MV-4-11 (cell line): Measurements from ENCODE around the gene TMC6.
A peak's percentile ranks its signal among the peaks of the same experiment; 100 is the strongest.

Experiments
- DNase-seq: peaks from one replicate; lab custom pipeline; 2025; lab: John Stamatoyannopoulos, UW

Gene TMC6

DNA sequence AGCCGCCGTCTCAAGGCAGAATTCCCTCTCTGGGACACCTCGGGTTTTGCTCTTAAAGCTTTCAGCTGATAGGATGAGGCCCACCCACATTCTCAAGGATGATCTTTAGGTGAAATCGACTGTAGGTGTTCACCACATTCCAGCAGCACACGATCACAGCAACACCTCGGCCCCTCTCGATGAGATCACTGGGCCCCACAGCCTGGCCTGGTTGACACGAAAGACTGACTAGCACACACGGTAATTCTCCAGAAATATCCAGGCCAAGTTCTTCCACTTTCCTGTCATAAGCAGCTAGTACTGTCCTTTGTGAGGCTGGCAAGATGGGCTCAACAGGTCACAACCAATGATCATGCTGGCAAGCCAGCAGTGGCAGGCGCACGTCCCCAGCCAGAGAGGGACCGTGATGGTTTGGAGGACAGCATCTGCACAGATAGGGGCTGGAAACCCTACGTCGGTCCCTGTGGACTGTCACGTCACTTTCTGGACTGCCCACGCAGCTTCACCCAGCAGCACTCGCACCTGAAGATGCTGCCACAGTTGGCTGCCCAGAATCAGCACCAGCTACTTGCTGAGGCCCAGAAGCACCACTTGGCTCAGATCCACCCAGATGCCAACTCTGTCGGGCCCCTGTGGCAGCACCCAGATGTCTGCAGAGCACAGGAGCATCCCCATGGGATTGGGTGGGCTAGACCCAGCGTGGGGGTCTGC is 17.4 kb downstream of the TMC6 start:
- no peak for DNase-seq

DNA sequence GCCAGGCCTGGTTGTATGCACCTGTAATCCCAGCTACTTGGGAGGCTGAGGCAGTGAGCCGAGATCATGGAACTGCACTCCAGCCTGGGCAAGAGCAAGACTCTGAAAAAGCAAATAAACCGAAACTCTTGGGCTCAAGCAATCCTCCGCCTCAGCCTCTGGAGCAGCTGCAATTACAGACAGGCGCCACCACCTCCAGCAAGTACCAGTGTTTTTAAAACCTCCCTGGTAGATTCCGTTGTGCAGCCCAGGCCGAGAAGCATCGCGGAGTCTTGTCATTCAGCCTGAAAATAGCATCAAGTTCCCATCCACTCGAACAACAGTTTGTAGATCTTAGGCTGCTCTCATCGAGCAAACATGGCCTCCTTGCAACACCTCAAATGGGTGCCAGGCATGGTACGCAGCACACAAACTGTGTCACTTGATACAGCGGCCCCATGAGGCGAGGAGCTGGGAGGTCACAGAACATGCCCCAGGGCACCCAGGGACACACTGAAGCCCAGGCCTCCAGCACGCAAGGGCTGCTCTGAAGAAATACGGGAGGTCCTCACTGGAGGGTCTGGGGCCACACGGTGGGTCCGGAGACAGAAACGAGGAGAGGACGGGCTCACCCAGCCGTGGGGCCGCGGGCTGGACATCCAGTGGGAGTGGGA is 18.1 kb downstream of the TMC6 start:
- no peak for DNase-seq

DNA sequence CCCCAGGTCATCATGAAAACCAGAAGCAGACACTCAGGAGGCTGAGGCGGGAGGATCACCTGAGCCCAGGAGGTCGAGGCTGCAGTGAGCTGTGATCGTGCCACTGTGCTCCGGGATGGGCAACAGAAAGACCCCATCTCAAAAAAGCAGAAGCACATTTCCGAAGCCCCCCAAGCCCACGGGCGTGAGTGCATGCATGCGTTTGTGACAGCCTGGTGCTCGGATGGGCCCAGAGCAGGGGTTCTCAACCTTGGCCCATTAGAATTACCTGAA is 19.1 kb downstream of the TMC6 start:
- DNase-seq = no peak

DNA sequence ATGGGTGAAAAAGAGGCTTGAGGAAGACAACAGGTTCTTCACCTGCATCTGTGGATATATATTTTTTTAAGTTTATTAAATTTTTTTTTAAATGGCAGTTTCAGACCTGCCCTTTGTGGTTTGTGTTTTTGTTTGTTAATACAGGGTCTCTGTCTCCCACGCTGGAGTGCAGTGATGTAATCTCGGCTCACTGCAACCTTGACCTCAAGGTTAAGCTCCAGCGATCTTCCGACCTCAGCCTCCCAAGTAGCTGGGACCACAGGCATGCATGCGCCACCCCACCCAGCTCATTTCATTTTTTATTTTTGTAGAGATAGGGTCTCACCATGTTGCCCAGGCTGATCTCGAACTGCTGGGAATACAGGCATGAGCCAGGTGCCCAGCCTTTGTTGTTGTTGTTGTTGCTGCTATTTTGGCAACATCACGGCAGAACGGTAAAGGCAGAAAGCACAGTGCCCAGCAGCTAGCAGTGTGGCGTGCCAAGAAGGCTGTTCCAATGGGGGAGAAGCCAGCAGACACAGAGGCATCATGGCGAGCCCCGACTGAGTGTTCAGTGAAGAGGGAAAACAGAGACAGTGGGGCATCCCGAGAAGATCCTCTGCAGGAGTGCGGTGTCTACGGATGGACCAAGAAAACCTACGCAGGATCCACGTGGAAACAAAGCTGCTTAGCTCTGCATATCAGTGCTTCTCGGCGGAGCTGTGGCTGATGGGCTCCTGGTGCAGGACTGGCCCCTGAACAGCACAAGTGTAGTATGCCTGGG is 19.6 kb downstream of the TMC6 start:
- DNase-seq = no peak

DNA sequence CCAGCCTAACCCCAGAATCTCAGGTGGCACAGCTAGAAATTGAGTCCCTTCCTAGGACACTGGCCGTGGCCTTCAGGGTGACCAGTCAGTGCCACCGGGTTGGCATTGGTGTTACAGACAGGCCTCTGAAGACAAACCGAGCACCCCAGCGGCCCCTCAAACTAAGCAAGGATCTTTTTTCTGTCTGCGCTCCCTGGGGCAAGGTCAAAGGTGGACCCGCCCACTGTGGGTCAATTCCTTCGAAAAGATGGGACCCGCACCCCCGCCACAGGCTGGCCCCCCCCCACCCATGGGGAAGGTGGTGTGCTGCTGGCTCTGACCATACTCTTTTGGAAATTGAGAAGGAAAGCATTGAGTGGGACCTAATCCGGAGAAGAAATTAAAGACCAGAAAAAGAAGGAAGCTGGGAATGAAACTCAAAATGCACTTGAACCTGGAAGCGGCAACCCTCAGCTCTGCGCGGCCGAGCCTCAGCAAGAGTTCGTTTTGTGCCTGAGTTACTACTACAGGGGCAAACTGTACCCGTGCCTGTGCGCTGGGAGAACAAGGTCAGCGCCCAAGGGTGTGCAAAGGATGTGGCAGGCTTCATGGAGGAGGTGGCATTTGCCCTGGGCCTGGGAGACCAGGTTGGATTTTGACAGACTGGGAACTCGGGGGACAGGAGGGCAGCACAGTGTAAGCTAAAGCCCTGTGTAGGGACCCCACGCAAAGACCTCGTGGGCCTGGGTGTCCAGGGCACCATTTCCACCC is 20.4 kb downstream of the TMC6 start:
- DNase-seq = no peak

DNA sequence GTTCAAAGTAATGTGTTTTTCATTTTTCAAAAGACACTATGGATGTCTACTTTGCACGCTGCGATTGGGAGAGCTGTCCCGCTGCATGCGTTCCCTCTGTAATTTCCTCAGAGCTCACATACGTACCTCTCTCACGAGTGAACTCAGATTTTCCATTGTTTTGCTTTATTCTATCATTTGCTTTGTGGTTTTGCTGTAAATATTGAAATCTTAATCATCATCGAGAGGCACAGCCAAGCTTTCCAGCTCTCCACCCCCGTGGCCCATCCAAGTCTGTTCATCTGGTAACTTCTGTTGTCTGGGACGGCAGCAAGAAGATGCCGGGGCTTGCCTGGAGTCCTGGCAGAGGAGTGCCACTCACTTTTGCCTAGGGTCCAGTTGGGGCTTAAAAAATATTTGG is 21.1 kb downstream of the TMC6 start:
- DNase-seq = no peak

DNA sequence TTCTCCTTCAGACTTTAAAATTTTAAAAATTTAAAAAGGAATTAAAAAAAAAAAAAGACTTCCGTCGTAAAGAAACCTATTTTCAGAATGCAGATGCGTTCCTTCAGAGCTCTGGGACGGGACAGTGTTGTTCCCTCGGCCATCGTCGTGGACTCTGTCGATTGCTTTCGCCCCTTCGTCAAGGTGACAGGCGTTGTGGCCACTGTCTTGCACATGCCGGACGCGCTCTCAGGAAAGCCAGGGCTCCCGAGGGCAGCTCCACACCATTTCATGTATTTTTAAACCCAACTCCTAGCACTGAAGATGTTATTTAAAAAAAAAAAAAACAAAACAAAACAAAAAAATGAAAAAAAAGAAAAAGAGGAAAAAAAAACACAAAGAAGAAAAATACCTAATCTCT is 22.3 kb downstream of the TMC6 start:
- no peak for DNase-seq

DNA sequence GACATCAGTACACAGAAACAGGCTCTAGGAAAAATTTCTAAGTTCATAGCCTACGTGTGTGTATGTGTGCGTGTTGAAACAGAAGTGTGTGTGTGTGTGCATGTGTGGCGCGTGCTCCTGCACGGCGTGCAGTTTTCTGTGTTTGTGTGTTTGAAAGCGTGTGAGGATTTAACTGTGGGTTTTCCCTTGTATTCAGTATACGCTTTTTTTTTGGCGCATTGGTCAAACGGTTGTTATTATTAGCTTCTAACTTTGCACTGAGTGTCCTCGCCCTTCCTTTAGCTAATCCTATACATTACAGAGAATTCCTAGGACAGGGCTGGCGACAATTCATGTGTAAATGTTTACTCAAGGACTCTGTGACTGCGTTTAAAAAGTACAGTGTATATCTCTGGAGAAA is 23.0 kb downstream of the TMC6 start:
- DNase-seq = no peak

DNA sequence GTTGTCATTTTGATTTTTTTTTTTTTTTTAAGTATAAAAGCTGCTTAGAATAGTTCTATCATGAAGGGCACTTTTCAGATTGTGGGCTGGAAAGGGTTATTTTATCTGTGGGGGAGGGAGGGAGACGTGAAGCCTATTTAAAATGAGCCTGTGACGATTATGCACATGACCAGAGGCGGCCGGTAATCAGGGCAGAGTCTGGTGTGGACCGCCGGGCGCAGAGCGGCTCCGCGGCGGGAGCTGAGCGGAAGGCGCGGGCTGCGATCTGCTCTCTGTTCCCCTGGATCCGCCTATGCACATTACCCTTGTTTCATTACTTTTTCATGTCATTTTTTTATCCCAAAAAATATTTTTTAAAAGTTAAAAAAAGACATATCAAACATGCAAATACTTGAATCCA is 23.5 kb downstream of the TMC6 start:
- DNase-seq = no peak

DNA sequence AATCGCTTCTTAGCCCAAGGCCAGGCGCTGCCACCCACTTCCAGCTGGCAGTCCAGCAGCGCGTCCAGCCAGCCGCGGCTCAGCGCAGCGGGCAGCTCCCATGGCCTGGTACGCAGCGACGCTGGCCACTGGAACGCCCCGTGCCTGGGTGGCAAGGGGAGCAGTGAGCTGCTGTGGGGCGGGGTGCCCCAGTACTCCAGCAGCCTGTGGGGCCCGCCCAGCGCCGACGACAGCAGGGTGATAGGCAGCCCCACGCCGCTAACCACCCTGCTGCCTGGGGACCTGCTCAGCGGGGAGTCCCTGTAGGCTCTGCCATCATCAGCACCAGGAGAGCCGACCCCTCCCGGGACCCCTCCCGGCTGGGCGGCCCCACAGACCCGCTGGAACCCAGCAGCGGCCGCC is 24.0 kb downstream of the TMC6 start:
- DNase-seq = no peak

DNA sequence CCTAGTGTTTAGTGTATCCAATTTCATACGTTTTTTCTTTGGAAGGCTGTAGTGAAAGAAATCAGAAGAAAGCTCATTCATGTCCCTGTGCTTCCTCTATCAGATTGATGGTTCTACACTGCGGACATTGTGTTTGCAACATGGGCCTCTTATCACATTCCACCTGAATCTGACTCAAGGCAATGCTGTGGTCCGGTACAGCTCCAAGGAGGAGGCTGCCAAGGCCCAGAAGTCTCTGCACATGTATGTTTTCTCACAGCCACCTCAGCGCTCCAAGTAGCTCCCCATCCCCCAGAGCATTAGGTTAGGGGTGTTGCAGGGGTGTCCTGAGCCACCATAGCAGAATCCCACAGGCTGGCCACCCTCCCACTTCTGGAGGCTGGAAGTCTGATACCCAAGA is 25.2 kb downstream of the TMC6 start:
- DNase-seq = no peak

DNA sequence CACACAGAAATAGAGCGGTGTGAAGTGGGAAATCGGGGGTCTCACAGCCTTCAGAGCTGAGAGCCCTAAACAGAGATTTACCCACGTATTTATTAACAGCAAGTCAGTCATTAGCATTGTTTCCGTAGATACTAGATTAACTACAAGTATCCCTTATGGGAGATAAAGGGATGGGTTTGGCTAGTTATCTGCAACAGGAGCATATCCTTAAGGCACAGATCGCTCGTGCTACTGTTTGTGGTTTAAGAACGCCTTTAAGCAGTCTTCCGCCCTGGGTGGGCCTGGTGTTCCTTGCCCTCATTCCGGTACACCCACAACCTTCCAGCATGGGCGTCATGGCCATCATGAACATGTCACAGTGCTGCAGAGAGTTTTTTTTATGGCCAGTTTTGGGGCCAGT is 27.0 kb downstream of the TMC6 start:
- DNase-seq = no peak

DNA sequence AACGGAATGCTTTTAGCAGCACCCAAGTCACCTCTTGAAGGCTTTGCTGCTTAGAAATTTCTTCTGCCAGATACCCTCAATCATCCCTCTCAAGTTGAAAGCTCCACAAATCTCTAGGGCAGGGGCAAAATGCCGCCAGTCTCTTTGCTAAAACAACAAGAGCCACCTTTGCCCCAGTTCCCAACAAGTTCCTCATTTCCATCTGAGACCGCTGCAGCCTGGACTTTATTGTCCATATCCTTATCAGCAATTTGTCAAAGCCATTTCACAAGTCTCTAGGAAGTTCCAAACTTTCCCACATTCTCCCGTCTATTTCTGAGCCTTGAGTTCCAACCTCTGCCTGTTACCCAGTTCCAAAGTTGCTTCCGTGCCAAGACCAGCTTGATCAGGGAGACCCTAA is 27.4 kb downstream of the TMC6 start:
- DNase-seq = no peak

DNA sequence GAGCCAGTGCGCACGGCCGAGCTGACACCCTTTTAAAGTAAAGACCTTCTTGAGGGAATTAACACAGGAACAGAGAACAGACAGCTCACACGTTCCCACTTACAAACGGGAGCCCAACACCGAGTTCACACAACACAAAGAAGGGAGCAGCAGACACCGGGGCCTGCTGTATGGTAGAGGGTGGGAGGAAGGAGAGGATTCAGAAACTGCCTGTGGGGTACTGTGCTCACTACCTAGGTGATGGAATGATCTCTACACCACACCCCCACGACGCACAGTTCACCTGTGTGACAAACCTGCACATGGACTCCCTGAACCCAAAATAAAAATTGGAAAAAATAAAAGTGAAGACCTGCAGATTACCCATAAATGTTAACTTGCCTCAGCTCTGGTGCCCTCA is 32.5 kb downstream of the TMC6 start:
- no peak for DNase-seq

DNA sequence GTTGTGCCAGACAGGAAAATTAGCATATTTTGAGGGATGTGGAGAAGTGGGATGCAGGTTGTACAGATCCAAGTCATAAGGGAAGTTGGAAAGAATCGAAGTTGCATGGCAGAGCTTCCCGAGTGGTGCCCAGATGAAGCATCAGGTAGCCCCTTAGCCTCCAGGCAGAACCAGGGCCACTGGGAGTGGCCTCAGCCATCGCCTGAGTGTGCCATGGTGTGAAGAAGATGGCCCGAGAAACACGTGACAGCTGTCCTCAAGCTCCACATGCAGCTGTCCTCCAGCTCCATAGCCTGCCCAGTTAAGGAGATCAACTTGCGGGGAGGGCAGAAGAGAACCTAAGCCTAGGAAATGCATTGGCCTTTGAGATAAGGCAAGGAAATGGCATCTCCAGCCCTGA is 33.5 kb downstream of the TMC6 start:
- no peak for DNase-seq

DNA sequence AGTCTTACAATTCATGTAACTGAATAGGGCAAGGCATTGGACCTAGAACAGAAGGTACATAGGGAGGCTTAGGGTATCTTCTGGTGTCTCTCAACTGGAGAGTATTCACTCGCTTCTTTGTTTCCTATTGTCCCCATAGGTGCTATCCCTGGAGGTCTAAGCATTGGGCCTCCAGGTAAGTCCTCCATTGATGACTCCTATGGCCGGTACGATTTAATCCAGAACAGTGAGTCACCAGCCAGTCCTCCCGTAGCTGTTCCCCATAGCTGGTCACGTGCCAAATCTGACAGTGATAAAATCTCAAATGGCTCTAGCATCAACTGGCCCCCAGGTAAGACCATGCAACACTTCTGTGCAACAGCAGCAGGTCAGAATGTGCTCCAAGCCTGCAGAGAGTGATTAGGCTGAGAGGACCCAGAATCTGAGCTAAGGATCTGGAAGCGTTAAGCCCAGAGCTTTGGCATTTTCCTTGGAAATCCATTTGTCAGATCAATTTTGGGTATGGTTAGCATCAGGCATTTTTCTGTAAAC is 35.7 kb downstream of the TMC6 start:
- DNase-seq = no peak

DNA sequence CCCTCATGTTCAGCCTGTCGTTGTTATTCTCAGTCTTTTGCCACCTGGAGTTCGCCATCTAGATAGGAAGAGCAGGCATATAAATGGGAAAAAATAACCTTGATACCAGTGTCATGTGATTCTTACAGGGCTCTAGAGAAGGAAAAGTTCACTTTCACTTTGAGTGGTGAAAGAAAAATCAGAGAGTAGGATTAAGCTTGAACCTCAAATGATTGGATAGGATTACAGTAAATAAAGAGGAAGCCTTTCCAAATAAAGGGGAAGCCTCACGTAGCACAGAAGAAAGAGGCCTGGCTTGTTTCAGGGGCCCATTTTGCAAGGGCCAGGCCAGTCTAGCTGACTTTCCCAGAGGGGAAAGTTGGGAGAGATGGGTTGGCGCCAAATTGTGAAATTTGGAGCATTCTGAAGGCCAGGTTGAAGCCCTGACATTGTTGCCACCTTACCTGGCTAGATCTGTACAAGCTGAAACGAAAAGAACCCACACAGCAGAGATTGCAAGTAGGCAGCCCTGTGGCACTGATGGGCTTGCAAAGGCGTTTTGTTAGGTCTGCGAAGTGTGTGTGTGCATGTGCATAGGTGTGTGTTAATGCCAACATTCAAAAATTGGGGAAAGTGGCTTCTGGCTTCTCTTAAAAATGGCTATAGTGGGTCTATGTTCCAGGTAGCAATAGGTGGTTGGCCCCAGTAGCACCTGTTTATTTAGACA is 38.8 kb downstream of the TMC6 start:
- peak; percentile 51 for DNase-seq

DNA sequence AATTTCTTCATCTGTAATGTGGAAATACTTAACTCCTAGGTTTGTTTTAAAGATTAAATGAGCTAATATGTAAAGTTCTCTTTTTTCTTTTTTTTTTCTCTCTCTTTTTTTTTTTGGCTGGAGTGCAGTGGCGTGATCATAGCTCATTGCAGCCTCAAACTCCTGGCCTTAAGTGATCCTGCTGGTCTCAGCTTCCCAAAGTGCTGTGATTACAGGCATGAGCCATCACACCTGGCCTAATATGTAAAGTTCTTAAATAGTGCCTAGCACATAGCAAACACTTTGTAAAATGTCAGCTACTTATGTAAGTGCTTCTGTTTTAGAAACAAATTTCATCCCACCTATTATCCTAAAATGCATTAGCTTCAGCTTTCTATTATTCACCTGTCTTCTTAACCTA is 40.0 kb downstream of the TMC6 start:
- no peak for DNase-seq

DNA sequence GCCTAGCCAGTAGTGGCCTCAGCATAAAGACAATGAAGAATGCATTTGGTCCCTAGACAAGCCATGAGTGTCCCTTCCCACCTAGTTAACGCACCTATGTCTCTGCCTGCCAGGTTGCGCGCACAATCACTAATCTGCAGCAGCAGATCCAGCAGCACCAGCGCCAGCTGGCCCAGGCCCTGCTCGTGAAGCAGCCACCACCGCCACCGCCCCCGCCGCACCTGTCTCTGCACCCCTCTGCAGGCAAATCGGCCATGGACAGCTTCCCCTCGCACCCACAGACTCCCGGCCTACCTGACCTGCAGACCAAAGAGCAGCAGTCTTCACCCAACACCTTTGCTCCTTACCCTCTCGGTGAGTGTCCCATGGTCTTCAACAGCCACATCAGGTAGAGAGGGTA is 41.8 kb downstream of the TMC6 start:
- DNase-seq = no peak

DNA sequence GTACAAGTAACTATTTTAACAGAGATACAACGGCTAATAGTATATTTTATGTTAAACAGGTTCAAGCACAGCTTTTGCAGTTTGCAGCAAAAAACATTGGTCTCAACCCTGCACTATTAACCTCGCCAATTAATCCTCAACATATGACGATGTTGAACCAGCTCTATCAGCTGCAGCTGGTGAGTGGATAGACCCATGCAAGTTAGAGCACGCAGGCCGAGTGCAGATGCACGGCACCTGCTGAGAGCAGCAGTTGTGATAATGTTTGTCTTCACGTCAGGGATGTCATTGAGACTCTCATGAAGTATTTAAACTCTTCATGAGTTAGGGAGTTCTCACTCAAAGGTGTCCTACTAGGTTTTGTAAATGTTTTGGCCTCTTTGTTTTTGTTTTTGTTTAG is 45.6 kb downstream of the TMC6 start:
- no peak for DNase-seq

DNA sequence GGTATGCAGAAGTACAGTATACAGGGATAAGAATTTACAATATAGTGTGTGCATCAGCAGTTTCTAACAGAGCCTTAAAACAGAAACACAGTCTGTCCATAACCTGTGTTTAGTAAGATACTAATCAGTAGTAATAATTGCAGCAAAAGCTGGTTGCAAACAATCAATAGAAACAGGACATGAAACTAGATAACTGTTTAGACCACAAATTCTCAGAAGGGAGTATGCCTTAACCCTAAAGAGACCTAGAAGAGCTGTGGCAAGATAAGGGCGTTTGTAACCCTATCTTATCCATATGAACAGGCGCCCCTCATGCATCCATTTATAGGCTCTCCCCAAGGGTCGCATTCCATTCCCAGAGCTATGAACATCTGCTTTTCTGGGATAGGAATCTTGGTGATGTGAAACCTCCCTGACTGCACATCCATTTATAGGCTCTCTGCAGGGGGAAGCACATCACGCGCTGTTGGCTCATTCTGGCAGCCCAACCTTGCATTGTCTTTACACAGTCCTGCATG is 46.1 kb downstream of the TMC6 start:
- DNase-seq = peak; percentile 41

DNA sequence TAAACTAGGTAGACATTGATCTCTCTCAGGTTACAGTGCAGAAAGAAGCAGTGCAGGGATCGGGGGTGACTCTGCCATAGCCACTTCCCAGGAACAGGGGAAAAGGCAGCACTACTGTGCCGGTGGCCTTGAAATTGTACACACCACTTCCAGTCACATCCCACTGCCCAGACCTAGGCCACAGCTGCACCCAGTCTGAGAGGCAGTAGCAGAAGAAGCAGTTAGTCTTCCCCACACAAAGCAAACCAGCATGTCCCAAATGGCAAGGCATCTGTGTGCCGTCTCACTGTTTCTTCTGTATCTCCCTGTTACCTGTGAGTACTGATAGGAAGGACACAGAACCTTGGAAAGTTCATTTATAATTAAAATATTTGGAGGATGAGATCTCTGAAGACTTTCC is 47.0 kb downstream of the TMC6 start:
- no peak for DNase-seq
